Effector CD4-positive, alpha-beta T cell (primary cell): ENCODE measurements around the gene PTPN21. TPM values are rescaled to one million over a fixed set of nuclear protein-coding genes. Genes with fewer than 3 reads are reported as not detected.

ENCODE experiments used
- DNase-seq: peaks from one replicate; pipeline ENCODE4 v3.0.0-alpha.2; 2020
- total RNA-seq: gene quantifications from one replicate; lab custom pipeline; 2026; lab: John Stamatoyannopoulos, UW

PTPN21 gene
- total RNA-seq, result not detected

GRCh38 chr14:88554457-88555286 is at the start of gene PTPN21:
Gene PTPN21 (minus strand): TSS chr14:88555007. CDS start chr14:88550417, 4,590 bp downstream.
- DNase-seq, result no peak

DNA sequence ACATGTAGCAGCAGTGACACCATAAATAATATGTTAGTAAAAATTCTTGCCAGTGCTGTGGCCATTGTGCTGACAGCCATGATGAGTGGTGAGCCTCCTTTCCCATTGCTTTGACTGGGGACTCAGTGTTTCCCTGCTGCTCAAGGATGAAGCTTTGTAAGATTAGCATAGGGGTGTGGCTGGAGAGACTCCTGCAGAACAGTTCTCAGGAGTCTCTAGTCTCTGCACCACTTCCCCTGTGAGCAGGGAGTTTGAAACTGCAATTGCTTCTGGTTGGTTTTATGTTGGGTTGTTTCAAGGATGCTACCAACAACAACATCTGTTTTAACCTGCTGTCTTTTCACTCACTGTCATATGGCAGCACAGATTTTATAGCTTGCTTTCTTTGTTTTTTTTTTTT is 49.4 kb upstream of the PTPN21 start:
- no peak for DNase-seq

DNA sequence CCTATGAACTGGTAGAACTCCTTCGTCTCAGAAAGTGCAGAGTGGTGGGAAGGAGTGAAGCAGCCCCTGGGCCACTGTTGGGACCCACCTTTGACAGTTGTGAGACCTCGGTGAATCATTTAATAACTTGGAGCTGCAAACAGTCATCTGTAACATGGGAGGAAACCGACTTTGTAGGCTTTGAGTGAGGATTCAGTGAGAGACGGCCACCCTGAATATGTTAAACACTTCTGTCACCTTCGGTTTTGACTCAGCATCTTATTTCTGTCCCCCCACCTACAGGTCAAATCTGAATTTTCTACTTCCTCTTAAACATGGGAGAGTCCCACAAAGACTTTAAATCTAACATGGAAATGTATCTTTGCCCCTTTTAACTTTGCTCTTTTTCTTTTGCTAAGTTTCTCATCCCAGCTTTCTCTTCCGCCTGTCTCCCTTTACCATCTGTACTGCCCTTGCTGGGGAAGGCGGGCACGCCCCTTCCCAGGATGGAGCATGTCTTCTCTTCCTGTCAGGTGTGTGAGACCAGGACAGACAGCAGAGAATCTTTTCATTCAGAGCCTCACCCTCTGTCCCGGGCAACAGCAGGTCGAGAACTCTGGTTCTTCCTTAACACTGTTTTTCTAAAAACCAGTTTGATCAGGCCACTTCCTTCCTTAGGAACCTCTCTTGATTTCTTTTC is 45.1 kb upstream of the PTPN21 start:
- no peak for DNase-seq

GRCh38 chr14:88599326-88599725 is 44.5 kb upstream of the PTPN21 start:
- no peak for DNase-seq

DNA sequence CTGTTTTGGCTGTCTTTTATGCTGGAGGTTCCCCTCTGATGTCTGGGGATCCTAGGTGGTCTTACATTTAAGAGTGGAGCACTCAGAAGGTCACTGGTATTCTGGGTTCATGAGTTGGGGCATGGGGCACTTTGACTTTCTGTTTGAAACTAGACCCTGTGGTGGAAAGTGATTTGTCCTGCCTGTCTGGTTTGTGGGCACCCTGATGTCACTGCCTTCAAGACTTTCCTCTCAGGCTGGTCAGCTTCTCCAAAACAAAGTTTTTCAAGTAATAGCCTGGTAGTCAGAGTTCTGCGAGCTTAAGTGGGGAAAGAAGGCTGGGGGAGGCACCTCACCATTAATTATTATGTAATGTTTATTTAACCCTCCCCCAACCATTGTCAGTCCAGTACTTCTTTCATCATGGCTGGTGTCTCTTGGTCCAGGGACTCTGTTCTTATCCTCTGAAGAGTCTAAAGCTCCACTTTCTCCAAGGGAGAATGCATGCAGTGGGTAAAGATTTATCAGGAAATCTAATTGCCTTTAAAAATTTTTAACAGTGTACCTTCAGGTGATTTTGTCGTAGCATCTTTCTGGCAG is 43.4 kb upstream of the PTPN21 start:
- DNase-seq, result no peak

DNA sequence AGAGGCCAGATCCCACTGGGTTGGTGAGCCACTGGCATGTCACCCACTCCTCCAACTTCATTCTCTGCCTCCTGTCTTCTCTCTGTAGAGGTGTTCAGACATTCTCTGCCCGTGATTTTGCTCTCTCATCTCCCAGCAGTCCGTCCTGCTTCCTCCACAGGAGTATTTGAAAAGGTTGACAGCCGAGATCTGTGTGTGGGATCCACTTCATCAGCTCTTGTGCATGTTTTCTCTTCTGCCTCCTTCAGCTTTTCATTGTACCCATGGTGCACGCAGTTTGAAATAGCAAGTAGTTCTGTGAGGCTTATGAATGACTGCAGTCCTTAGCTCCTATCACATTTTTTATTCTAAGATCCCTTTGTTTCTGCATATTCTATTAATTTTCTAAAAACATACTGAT is 42.8 kb upstream of the PTPN21 start:
- DNase-seq, result no peak

DNA sequence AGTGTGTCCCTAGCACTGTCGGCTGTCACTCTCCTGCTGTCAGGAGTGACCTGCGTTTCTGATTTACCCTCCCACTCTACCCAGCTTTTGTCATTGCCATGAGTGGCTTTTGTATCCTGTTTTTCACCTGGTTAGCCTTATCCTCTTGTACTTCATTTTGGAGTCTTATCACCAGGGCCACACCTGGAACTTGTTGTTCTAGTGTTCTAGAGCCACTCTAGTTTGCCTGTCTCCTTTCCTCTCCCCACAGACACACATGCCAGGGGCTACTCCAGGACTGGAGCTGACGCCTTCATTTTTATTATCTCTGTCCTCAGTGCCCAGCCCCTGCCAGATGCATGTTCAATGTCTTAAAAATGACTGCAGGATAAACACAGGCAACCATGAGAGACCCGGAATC is 42.2 kb upstream of the PTPN21 start:
- no peak for DNase-seq

DNA sequence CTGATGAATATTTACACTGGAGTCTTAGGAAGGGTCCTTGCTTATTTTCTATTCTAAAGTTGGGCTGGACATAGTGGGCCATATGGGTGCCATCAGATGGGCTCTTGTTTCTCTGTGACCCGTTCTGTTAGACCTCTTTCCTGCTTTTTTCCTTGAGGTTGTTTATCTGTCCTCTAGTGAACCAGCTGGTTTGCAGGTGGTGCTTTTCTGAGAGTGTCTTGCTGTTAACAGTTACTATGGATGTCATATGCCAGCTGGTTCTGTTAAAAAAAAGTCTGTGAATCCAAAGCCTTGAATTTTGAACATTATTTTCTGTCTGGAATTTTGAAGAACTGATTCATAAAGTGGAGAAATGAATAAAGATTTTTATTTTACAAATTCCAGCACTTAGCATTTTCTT is 37.2 kb upstream of the PTPN21 start:
- no peak for DNase-seq

GRCh38 chr14:88590173-88590572 is 35.4 kb upstream of the PTPN21 start:
- no peak for DNase-seq

DNA sequence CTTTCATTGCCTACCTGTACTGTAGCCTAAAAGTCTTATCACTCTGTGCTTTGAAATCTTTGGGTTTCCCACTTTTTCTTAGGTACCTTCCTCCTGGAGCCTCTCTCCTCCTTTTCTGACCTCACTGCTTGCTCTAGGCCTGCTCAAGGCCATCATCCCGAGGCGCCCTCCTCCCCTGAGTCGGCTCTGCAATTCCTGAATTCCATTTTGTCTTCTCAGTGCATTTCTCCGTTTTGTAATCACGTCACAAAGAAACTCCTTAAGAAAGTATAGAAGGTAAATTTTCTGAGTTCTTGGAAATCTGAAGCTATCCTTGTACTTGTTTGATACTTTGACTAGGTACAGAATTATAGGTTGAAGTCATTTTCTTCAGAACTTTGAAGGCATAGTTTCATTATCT is 33.3 kb upstream of the PTPN21 start:
- DNase-seq, result no peak

DNA sequence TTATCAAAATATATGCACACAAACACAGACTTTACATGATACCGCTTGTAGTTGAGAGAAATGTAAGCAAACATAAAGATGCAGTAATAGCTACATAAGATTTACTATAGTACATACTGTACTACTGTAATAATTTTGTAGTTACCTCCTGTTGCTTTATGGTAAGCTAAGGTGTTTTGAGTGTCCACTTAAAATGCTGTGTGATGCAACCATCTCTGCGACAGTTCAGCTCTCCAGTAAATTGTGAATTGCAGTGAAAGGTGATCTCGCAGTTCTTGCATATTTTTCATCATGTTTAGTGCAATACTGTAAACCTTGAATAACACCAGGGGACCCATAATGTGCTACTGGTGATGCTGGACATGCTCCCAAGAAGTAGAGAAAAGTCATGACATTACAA is 29.6 kb upstream of the PTPN21 start:
- no peak for DNase-seq

DNA sequence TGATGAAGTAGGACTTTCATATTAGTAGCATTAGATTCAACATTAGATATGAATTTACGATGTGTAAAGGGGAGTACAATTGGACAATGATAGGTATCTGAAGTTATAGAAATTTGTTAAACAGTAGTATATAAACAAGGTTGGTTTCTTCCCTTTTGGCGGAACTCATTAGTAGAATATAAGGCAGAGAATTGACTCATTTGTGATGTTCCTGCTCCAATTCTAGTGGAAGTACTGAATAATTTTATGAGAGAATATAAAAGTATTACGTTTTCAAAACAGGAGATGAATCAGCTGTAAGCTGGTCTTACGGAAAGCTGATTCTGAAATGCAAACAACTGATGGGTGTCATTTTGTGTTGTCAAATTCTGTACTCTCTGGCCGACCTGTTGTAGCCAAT is 21.4 kb upstream of the PTPN21 start:
- DNase-seq, result no peak

GRCh38 chr14:88572117-88572516 is 17.3 kb upstream of the PTPN21 start:
- DNase-seq, result no peak

GRCh38 chr14:88568196-88568595 is 13.4 kb upstream of the PTPN21 start:
- DNase-seq, result no peak

DNA sequence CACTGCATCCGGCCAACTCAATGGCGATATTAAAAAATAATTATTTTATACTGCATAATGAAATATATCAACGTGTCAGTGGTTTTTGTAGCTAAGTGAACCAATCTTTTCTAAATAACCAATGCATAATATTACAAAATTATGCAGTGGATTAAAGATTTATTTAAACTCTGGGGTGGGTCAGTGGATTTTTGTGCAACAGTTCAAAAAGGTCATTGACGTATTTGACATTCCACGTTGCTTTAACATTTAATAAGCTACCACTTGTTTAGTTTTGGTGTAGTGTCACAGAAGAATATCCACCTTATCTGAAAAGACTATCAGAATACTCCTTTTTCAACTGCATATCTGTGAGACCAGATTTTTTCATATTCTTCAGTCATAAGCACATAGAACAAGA is 10.6 kb upstream of the PTPN21 start:
- DNase-seq, result no peak

DNA sequence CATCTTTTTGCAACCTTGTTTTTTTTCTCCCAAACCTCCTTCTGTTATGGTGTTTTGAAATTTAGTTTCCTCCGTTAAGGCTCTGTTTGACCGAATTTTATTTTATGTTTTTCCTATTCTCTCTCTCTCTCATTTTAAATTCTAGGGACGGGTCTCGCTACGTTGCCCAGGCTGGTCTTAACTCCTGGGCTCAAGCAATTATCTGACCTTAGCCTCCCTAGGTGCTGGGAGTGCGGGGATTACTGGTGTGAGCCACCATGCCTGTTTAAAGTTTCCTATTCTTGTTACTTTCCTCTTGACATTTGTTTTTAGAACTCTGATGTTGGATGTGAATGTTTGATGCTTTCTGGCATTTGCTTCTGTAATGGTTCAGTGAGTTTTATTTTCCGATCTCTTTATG is 9.0 kb upstream of the PTPN21 start:
- no peak for DNase-seq

DNA sequence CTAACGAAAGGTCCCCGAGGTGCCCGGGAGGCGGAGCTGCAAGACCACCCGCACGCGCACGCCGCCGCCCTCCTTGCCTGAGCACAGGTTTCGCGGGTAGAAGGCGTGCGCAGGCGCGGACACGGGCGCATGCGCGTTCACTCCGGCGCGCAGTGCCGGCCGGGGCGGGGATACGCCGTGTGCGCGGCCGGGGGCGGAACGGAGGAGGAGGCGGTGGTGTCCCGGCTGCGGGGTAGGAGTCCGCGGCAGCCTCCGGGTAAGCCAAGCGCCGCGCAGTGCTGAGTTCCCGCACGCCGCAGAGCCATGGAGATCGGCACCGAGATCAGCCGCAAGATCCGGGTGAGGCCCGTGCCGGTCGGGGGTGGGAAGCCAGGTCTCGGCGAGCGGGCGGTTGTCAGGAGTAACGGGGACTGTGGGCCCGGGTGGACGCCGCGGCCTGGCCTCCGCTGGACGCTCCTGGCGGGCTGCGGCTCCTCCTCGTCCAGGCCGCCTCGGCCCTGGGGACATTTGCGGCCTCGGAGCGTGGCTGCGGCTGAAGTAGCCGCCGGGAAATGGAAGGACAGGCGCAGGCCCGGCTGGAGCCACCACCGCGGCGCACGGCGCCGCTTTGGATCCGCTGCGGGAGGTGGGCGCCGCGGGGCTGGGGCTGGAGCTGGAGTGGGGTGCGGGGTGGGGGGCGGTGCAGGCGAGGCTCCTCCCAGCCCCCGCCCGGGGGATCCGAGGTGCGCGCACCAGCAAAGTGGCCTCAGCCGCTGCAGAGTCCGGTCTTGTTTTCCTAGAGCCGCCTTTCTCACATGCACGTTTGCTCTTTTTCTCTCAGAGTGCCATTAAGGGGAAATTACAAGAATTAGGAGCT is 8.3 kb upstream of the PTPN21 start, which contains the start of gene ZC3H14:
Gene ZC3H14 (plus strand): TSS at position 207 of the 856 bp plus-strand sequence. CDS start 97 bp downstream, at position 304.
- DNase-seq, result peak; percentile 79

DNA sequence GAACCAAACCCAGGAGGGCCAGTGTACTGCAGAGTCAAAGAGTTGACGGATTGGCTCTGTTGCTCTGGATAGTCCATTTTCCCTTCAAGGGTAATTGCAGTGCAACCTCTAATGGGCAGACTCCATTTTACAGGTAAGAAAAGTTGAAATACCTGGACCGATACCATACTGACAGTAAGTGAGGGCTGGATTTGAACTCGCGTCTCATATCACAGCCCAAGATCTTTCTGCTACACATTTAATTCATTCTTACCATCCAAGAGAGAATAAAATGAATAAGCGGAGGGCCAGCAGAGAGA is 7.7 kb upstream of the PTPN21 start:
- DNase-seq, result no peak

DNA sequence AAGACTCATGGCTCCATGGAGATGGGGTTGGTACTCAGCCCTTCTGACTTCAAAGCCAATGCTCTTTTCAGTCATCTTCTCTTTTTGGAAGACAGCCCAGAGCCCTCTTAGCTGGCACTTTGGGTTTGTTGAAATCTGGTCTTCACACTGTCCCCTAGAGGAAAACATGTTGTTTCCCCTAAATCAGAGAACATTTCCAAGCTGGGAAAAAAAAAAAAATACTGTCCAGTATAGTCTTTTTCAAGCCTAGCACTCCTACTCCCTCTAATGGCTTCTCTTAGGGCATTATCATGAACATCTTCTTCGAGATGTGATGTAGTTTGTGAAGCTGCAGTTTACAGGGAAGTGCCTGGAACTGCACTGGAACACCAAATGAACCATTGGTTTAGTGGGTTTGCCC is 5.0 kb upstream of the PTPN21 start:
- DNase-seq, result no peak

DNA sequence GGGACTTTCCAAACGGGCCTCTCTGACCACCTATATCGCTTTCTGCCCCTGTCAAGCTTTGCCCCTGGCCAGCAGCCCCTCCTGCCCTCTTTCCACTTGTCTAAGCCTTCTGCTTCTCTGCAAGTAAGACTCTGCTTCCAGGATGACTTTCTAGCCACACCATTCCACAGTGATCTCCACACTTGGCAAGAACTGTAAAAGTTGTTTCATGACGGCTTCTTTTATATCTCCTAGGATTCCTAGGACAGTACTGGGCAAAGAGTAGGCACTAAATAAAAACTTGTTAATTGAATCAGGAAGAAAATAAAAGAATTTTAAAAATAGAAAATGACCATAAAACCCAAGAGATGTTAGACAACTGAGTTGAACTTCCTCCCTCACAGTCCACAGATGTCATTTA is 1.8 kb upstream of the PTPN21 start:
- DNase-seq, result no peak

- DNase-seq, result no peak
These were observed 836 bp downstream of the PTPN21 start for GRCh38 chr14:88553886-88554456.

- DNase-seq, result no peak
These were observed 1.9 kb downstream of the PTPN21 start for GRCh38 chr14:88552876-88553275.

DNA sequence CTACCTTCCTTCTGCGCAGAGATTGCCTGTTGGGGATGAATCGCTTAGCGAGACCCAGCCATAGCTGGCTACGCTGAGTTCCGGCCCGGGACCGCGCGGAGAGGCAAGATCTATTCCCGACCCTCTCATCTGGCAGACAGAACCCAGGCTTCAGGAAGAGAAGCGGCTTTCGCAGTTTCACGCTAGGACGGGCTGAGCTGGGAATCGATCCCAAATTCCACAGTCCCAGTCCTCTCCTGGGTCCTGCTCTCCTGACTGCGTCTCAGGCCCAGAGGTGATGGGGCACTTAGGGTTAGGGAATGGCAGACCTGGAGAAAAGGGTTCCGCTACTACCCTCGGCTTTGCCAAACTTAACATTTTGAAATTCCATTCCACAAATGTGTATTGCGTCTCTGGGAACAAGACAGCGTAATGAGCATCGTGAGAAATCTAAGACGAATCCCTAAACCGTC is 2.8 kb downstream of the PTPN21 start:
- DNase-seq, result no peak
